A673 (cell line): ENCODE data around the gene ADCY5.

Experiments used
- CTCF ChIP-seq: fragments of 300-800, 200-600 bp; sonication (generic); conservative IDR thresholded peaks from 2 replicates; pipeline ENCODE4 v1.5.1; 2017; ENCODE audit warnings: low read depth, mild to moderate bottlenecking, antibody characterized with exemption, low read length, moderate library complexity, mixed read lengths
- EZH2 ChIP-seq: fragments of 200-600 bp; sonication (generic); IDR thresholded peaks from 2 replicates; pipeline ENCODE4 v1.6.1; 2017; ENCODE audit warnings: borderline replicate concordance, low read depth, mild to moderate bottlenecking, mixed read lengths, antibody characterized with exemption, low read length; ENCODE audit not compliant: poor library complexity, severe bottlenecking

- TF ChIP-seq CTCF (no peak), EZH2 (no peak)
Measured at GRCh38 chr3:123339302-123339701, 109.6 kb downstream of the ADCY5 start.
